DOHH2 (cell line): ENCODE results near the gene C20orf144.
"Not testable (repeated sequence)": the region's sequence is repeated elsewhere in the genome, so short reads cannot be mapped to it uniquely, and the experiment has no call there.

ENCODE experiments used
- H3F3A ChIP-seq: fragments of 200-600 bp; sonication (generic), shearing (Covaris generic); 2 replicates; pipeline ENCODE4 v1.6.0; 2016; ENCODE audit warnings: antibody characterized with exemption, mild to moderate bottlenecking; ENCODE audit not compliant: control insufficient read depth, insufficient read depth
- H3K27ac ChIP-seq: fragments of 200-600 bp; sonication (generic); 2 replicates; pipeline ENCODE4 v1.5.1; 2014; ENCODE audit warnings: low read depth, mild to moderate bottlenecking, low read length, moderate library complexity
- H3K27me3 ChIP-seq: fragments of 200-600 bp; sonication (generic); 2 replicates; pipeline ENCODE4 v1.6.1; 2014; ENCODE audit warnings: mild to moderate bottlenecking, low read length, mixed read lengths; ENCODE audit not compliant: control insufficient read depth
- H3K36me3 ChIP-seq: fragments of 200-600 bp; sonication (generic); 2 replicates; pipeline ENCODE4 v1.6.1; 2014; ENCODE audit warnings: mild to moderate bottlenecking, low read length, moderate library complexity, mixed read lengths; ENCODE audit not compliant: control insufficient read depth
- H3K4me1 ChIP-seq: fragments of 200-600 bp; sonication (generic); 2 replicates; pipeline ENCODE4 v1.6.1; 2014; ENCODE audit warnings: mild to moderate bottlenecking, low read length, mixed read lengths; ENCODE audit not compliant: control insufficient read depth
- H3K4me2 ChIP-seq: fragments of 200-600 bp; sonication (generic); 2 replicates; pipeline ENCODE4 v1.6.0; 2014; ENCODE audit warnings: mild to moderate bottlenecking, low read length, moderate library complexity
- H3K4me3 ChIP-seq: fragments of 200-600 bp; sonication (generic); 2 replicates; pipeline ENCODE4 v1.5.1; 2014; ENCODE audit warnings: mild to moderate bottlenecking, low read length, mixed read lengths
- H3K79me2 ChIP-seq: fragments of 200-600 bp; sonication (generic); 2 replicates; pipeline ENCODE4 v1.6.1; 2014; ENCODE audit warnings: mild to moderate bottlenecking, low read length, mixed read lengths; ENCODE audit not compliant: control insufficient read depth
- H3K9me2 ChIP-seq: fragments of 200-600 bp; sonication (generic); replicated peaks from 2 replicates; pipeline ENCODE4 v1.6.1; 2014; ENCODE audit warnings: mild to moderate bottlenecking, low read length, mixed read lengths; ENCODE audit not compliant: control insufficient read depth
- H3K9me3 ChIP-seq: fragments of 200-600 bp; sonication (generic); 2 replicates; pipeline ENCODE4 v1.6.1; 2014; ENCODE audit warnings: antibody characterized with exemption, low read length, mixed read lengths; ENCODE audit not compliant: control insufficient read depth, insufficient read depth
- H4K20me1 ChIP-seq: fragments of 200-600 bp; sonication (generic); 2 replicates; pipeline ENCODE4 v1.6.0; 2014; ENCODE audit warnings: low read depth, mild to moderate bottlenecking, antibody characterized with exemption, low read length, moderate library complexity; ENCODE audit not compliant: control insufficient read depth, insufficient read depth
- CTCF ChIP-seq: fragments of 200-600 bp; sonication (generic); IDR thresholded peaks from one replicate; pipeline ENCODE4 v1.5.1; 2014; ENCODE audit warnings: antibody characterized with exemption, mild to moderate bottlenecking, low read depth, low read length; ENCODE audit not compliant: poor library complexity, severe bottlenecking
- EZH2phosphoT487 ChIP-seq: fragments of 200-600 bp; sonication (generic); IDR thresholded peaks from 2 replicates; pipeline ENCODE4 v1.6.1; 2017; ENCODE audit warnings: borderline replicate concordance, mild to moderate bottlenecking, antibody characterized with exemption, low read length, moderate library complexity, mixed read lengths

C20orf144 gene

DNA sequence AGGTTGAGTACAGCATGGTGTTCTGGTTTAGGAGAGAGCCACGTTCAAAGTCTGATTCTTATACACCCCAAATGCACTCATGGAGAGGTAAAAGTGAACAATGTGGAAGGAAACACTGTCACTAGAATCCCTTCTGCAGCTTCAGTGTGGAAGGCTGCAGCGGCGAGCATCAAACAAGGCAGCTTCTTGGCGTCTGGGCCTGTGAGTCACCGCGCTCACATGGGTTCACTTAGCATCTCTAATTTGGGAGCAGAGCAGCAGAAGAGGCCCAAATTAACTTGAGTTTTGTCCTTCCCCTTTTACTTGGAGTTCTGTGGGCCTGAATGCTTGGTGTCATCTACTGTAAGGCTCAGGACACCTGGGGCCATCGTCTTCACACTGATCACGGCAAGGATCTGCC lies 35.0 kb downstream of the C20orf144 start:
- no peaks in the 10 kb centered on the region for H3K36me3 ChIP-seq
- H3K4me3 ChIP-seq, result no peak overlapping the region
- no peaks in the 10 kb centered on the region for H3F3A ChIP-seq
- no peak overlapping the region for H3K4me2 ChIP-seq
- no peaks in the 10 kb centered on the region for H3K9me3 ChIP-seq
- H3K4me1 ChIP-seq, result no peaks in the 10 kb centered on the region
- H3K27ac ChIP-seq, result no peak overlapping the region
- no peaks in the 10 kb centered on the region for H3K9me2 ChIP-seq
- no peaks in the 10 kb centered on the region for H4K20me1 ChIP-seq
- H3K79me2 ChIP-seq, result no peaks in the 10 kb centered on the region
- no peaks in the 10 kb centered on the region for H3K27me3 ChIP-seq
- TF ChIP-seq CTCF (no peak), EZH2phosphoT487 (no peak)

GRCh38 chr20:33698966-33699365 lies 36.8 kb downstream of the C20orf144 start:
- H3K4me2 ChIP-seq, H3K9me3 ChIP-seq, H3K27ac ChIP-seq, H3K27me3 ChIP-seq, H3F3A ChIP-seq, H3K4me1 ChIP-seq, H3K4me3 ChIP-seq, H3K79me2 ChIP-seq, H4K20me1 ChIP-seq, H3K36me3 ChIP-seq, H3K9me2 ChIP-seq: not testable (repeated sequence)

- H3K27ac ChIP-seq, H3K36me3 ChIP-seq: not testable (repeated sequence)
These were observed 38.7 kb downstream of the C20orf144 start for GRCh38 chr20:33700696-33701441.

DNA sequence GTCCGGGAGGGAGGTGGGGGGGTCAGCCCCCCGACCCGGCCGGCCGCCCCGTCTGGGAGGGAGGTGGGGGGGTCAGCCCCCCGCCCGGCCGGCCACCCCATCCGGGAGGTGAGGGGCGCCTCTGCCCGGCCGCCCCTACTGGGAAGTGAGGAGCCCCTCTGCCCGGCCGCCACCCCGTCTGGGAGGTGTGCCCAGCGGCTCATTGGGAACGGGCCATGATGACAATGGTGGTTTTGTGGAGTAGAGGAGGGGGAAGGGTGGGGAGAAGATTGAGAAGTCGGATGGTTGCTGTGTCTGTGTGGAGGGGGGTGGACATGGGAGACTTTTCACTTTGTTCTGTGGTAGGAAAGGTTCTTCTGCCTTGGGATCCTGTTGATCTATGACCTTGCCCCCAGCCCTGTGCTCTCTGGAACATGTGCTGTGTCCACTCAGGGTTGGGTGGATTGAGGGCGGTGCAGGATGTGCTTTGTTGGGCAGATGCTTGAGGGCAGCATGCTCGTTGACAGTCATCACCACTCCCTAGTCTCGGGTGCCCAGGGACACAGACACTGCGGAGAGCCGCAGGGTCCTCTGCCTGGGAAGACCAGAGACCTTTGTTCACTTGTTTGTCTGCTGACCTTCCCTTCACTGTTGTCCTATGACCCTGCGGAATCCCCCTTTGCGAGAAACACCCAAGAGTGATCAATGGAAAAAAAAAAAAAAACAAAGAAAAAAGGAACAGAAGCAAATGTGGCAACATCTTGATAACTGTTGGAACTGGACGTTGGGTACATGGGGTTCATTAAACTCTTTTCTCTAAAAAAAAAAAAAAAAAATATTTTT lies 39.7 kb downstream of the C20orf144 start:
- no peak overlapping the region for H3K4me2 ChIP-seq
- no peaks in the 10 kb centered on the region for H3K9me3 ChIP-seq
- H3K79me2 ChIP-seq, result no peaks in the 10 kb centered on the region
- H4K20me1 ChIP-seq, result no peaks in the 10 kb centered on the region
- TF ChIP-seq CTCF (no peak), EZH2phosphoT487 (no peak)
- H3K9me2 ChIP-seq, result no peaks in the 10 kb centered on the region
- H3K36me3 ChIP-seq, result no peaks in the 10 kb centered on the region
- no peaks in the 10 kb centered on the region for H3F3A ChIP-seq
- no peak overlapping the region for H3K27ac ChIP-seq
- no peaks in the 10 kb centered on the region for H3K27me3 ChIP-seq
- H3K4me1 ChIP-seq, result peaks cover 10% of the 10 kb centered on the region
- no peak overlapping the region for H3K4me3 ChIP-seq

More at GRCh38 chr20:33700696-33701441, 38.7 kb downstream of the C20orf144 start:
- H4K20me1 ChIP-seq, H3K4me3 ChIP-seq, H3K4me2 ChIP-seq, H3K9me2 ChIP-seq, H3K27me3 ChIP-seq, H3K9me3 ChIP-seq, H3F3A ChIP-seq, H3K79me2 ChIP-seq, H3K4me1 ChIP-seq: not testable (repeated sequence)
